Measurements from ENCODE around the gene OR11A1.

Gene OR11A1

DNA sequence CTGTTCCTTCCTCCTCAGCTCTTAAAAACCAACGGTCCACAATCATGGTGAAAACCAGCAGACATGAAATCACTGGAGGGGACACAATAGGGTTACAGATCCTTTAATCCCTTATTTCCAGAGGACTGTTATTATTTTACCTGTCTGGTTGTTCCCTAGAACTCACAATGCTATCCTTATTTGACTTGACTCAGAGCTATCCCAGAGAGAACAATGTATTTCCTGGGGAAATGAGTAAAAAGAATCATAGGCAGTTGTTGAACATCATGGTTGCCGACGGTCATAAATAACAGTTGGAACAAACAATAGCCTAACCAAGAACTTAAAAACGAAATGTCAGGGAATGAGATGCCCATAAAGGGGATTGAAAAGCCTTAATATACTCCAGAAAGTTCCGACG, 9.4 kb upstream of the OR11A1 start:
- no peak for TF ChIP-seq CTCF (IDR thresholded peaks at IDR 0.05; ENCODE audit: extremely low read depth, insufficient read depth, missing control alignments)
- in situ Hi-C loops (cut with MboI; ENCODE audit: low pct_unique_long_range_greater_than_20kb, low sequenced_read_pairs, unreplicated experiment) = no loop called here
- DNase-seq (ENCODE audit: low spot score) = no peak

- in situ Hi-C loops (cut with MboI; ENCODE audit: low pct_unique_long_range_greater_than_20kb, low sequenced_read_pairs, unreplicated experiment) = no loop called here
- no peak for TF ChIP-seq CTCF (IDR thresholded peaks at IDR 0.05; ENCODE audit: extremely low read depth, insufficient read depth, missing control alignments)
- DNase-seq (ENCODE audit: low spot score) = no peak
Observed at GRCh38 chr6:29465801-29466200, 8.9 kb upstream of the OR11A1 start.

- in situ Hi-C loops (cut with MboI; ENCODE audit: low pct_unique_long_range_greater_than_20kb, low sequenced_read_pairs, unreplicated experiment) = no loop called here
- TF ChIP-seq CTCF (IDR thresholded peaks at IDR 0.05; ENCODE audit: extremely low read depth, insufficient read depth, missing control alignments) = no peak
- no peak for DNase-seq (ENCODE audit: low spot score)
Observed at GRCh38 chr6:29465279-29465678, 8.4 kb upstream of the OR11A1 start.

GRCh38 chr6:29462022-29462421, 5.2 kb upstream of the OR11A1 start:
- TF ChIP-seq CTCF (IDR thresholded peaks at IDR 0.05; ENCODE audit: extremely low read depth, insufficient read depth, missing control alignments) = no peak
- DNase-seq (ENCODE audit: low spot score) = no peak
- in situ Hi-C loops (cut with MboI; ENCODE audit: low pct_unique_long_range_greater_than_20kb, low sequenced_read_pairs, unreplicated experiment) = no loop called here

DNA sequence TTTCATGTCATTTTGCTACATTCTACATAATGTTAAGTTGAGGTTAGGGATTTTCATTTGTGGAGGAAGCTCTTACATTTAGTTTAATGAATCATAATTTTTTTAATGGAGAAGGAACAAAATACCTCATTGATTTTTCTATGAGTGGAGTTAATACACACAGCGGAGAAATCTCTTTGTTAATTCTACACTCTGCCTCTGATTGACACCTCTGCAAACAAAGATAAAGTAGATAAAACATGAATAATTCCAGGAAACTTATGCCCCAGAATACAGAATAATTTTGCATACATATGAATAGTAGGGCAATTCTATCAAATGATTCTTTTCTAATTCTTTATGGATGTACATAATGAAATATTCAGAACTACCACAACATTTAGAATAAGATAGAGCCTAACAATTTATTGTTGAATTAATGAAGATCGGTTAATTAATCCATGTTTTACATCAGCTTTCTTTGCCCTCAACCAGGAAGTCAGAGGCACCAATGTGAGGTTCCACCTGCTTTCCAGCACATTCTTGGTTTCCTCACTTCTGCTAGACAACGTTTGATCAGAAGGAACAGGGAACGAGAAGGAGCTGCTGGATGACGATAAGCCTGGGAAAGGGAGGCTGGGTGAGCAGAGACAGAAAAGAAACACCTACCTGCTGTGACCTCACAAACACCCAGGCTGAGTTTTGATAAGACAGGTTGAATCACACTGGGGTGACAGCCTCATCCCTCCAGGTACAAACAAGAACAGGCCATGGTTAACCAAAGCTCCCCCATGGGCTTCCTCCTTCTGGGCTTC, 4.3 kb upstream of the OR11A1 start:
- no peak for TF ChIP-seq CTCF (IDR thresholded peaks at IDR 0.05; ENCODE audit: extremely low read depth, insufficient read depth, missing control alignments)
- in situ Hi-C loops (cut with MboI; ENCODE audit: low pct_unique_long_range_greater_than_20kb, low sequenced_read_pairs, unreplicated experiment) = no loop called here
- no peak for DNase-seq (ENCODE audit: low spot score)

GRCh38 chr6:29451471-29452193, 5.2 kb downstream of the OR11A1 start:
- no peak for DNase-seq (ENCODE audit: low spot score)
- no peak for TF ChIP-seq CTCF (IDR thresholded peaks at IDR 0.05; ENCODE audit: extremely low read depth, insufficient read depth, missing control alignments)
- in situ Hi-C loops (cut with MboI; ENCODE audit: low pct_unique_long_range_greater_than_20kb, low sequenced_read_pairs, unreplicated experiment) = no loop called here

Measured in GM13977 (cell line).